Smooth muscle cell (in vitro differentiated cells): ENCODE results near the gene FAM24B. TPM values are rescaled to one million over a fixed set of nuclear protein-coding genes. Genes with fewer than 3 reads are reported as not detected.
"Not testable (repeated sequence)": the region's sequence is repeated elsewhere in the genome, so short reads cannot be mapped to it uniquely, and the experiment has no call there.

Source experiments
- DNase-seq: peaks from one replicate; lab custom pipeline; 2025; ENCODE audit not compliant: unreplicated experiment; lab: John Stamatoyannopoulos, UW
- H2AFZ ChIP-seq: fragments of 200-600 bp; sonication (generic); 2 replicates; pipeline ENCODE4 v1.6.0; 2016; ENCODE audit warnings: antibody characterized with exemption, low read depth, mild to moderate bottlenecking
- H3F3A ChIP-seq: fragments of 200-600 bp; sonication (generic); 2 replicates; pipeline ENCODE4 v1.6.0; 2017; ENCODE audit warnings: antibody characterized with exemption, low read depth
- H3K27ac ChIP-seq: fragments of 200-600 bp; sonication (generic); 2 replicates; pipeline ENCODE4 v1.5.1; 2016; ENCODE audit warnings: low read depth, mild to moderate bottlenecking
- H3K27me3 ChIP-seq: fragments of 200-600 bp; sonication (generic); 2 replicates; pipeline ENCODE4 v1.6.1; 2016; ENCODE audit warnings: low read depth, mild to moderate bottlenecking
- H3K36me3 ChIP-seq: fragments of 200-600 bp; sonication (generic); 2 replicates; pipeline ENCODE4 v1.5.1; 2016; ENCODE audit warnings: low read depth
- H3K4me1 ChIP-seq: fragments of 200-600 bp; sonication (generic); 2 replicates; pipeline ENCODE4 v1.5.1; 2016; ENCODE audit warnings: low read depth
- H3K4me2 ChIP-seq: fragments of 200-600 bp; sonication (generic); 2 replicates; pipeline ENCODE4 v1.6.0; 2016; ENCODE audit warnings: mild to moderate bottlenecking
- H3K4me3 ChIP-seq: fragments of 200-600 bp; sonication (generic); 2 replicates; pipeline ENCODE4 v1.5.1; 2016; ENCODE audit warnings: mild to moderate bottlenecking
- H3K79me2 ChIP-seq: fragments of 200-600 bp; sonication (generic); 2 replicates; pipeline ENCODE4 v1.6.0; 2016; ENCODE audit warnings: low read depth, mild to moderate bottlenecking
- H3K9ac ChIP-seq: fragments of 200-600 bp; sonication (generic); 2 replicates; pipeline ENCODE4 v1.6.0; 2016; ENCODE audit warnings: low read depth
- H3K9me3 ChIP-seq: fragments of 200-600 bp; sonication (generic); replicated peaks from 2 replicates; pipeline ENCODE4 v1.5.1; 2016; ENCODE audit warnings: low read depth
- H4K20me1 ChIP-seq: fragments of 200-600 bp; sonication (generic); 2 replicates; pipeline ENCODE4 v1.6.0; 2016; ENCODE audit warnings: low read depth
- WGBS: methylation state at CpG from one replicate; pipeline ENCODE4 v1.1.7; 2016; ENCODE audit warnings: low lambda C conversion rate; 5-methylcytosine and 5-hydroxymethylcytosine counted together
- polyA plus RNA-seq: library from polyadenylated mRNA; unstranded; fragments of >200 nt; fragmentation: Nextera tagmentation; extraction: Ambion mirVana; gene quantifications from 2 replicates; pipeline ENCODE4 v1.2.1, GENCODE V29; 2016
- total RNA-seq: library from RNA; depleted of rRNA; stranded (reverse); fragments of >200 nt; gene quantifications from 2 replicates; pipeline ENCODE4 v1.2.3, GENCODE V29; 2014
- TF ChIP-seq, protein P1 (sequence below): fragments of 200-600 bp; sonication (generic); IDR thresholded peaks from 2 replicates; pipeline ENCODE4 v1.5.1; 2017; ENCODE audit warnings: borderline replicate concordance, mild to moderate bottlenecking, antibody characterized with exemption; ENCODE audit not compliant: insufficient read depth, poor library complexity, severe bottlenecking

Gene FAM24B
- total and polyA plus RNA-seq, 2 experiments from 2014 or later, result not detected

- no peak for DNase-seq
- no peak overlapping the region for H3K9ac ChIP-seq
- TF ChIP-seq, protein P1, sequence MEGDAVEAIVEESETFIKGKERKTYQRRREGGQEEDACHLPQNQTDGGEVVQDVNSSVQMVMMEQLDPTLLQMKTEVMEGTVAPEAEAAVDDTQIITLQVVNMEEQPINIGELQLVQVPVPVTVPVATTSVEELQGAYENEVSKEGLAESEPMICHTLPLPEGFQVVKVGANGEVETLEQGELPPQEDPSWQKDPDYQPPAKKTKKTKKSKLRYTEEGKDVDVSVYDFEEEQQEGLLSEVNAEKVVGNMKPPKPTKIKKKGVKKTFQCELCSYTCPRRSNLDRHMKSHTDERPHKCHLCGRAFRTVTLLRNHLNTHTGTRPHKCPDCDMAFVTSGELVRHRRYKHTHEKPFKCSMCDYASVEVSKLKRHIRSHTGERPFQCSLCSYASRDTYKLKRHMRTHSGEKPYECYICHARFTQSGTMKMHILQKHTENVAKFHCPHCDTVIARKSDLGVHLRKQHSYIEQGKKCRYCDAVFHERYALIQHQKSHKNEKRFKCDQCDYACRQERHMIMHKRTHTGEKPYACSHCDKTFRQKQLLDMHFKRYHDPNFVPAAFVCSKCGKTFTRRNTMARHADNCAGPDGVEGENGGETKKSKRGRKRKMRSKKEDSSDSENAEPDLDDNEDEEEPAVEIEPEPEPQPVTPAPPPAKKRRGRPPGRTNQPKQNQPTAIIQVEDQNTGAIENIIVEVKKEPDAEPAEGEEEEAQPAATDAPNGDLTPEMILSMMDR, result no peak
- H2AFZ ChIP-seq, result no peak overlapping the region
- H3K36me3 ChIP-seq, result no peaks in the 10 kb centered on the region
- H3K27ac ChIP-seq, result no peak overlapping the region
- H3K4me1 ChIP-seq, result no peaks in the 10 kb centered on the region
- no peak overlapping the region for H3K4me2 ChIP-seq
- 89% methylated on average over 1 of the region's 1 CpG for WGBS
- H4K20me1 ChIP-seq, result no peaks in the 10 kb centered on the region
- H3K79me2 ChIP-seq, result no peaks in the 10 kb centered on the region
- H3F3A ChIP-seq, result no peaks in the 10 kb centered on the region
- no peak overlapping the region for H3K4me3 ChIP-seq
- H3K9me3 ChIP-seq, result no peaks in the 10 kb centered on the region
- no peaks in the 10 kb centered on the region for H3K27me3 ChIP-seq
These were observed 19.9 kb downstream of the FAM24B start for GRCh38 chr10:122859527-122859926.

DNA sequence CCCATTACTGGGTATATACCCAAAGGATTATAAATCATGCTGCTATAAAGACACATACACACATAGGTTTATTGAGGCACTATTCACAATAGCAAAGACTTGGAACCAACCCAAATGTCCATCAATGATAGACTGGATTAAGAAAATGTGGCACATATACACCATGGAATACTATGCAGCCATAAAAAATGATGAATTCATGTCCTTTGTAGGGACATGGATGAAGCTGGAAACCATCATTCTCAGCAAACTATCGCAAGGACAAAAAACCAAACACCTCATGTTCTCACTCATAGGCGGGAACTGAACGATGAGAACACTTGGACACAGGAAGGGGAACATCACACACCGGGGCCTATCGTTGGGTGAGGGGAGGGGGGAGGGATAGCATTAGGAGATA lies 21.3 kb downstream of the FAM24B start:
- H3K36me3 ChIP-seq, H4K20me1 ChIP-seq, H3K79me2 ChIP-seq, H2AFZ ChIP-seq, H3K4me1 ChIP-seq, H3K4me2 ChIP-seq, H3K4me3 ChIP-seq, H3F3A ChIP-seq, DNase-seq, H3K9me3 ChIP-seq, H3K27me3 ChIP-seq, H3K9ac ChIP-seq, H3K27ac ChIP-seq: not testable (repeated sequence)
- 97% methylated on average over 5 of the region's 5 CpGs for WGBS

GRCh38 chr10:122856902-122857301 lies 22.5 kb downstream of the FAM24B start:
- H3K4me3 ChIP-seq, result no peak overlapping the region
- no peaks in the 10 kb centered on the region for H4K20me1 ChIP-seq
- no peak for DNase-seq
- WGBS, result 97% methylated on average over 1 of the region's 1 CpG
- no peaks in the 10 kb centered on the region for H3K27me3 ChIP-seq
- H3K4me2 ChIP-seq, result no peak overlapping the region
- no peak overlapping the region for H2AFZ ChIP-seq
- H3K9me3 ChIP-seq, result no peaks in the 10 kb centered on the region
- no peaks in the 10 kb centered on the region for H3F3A ChIP-seq
- H3K36me3 ChIP-seq, result no peaks in the 10 kb centered on the region
- H3K4me1 ChIP-seq, result no peaks in the 10 kb centered on the region
- TF ChIP-seq, protein P1, result no peak
- H3K9ac ChIP-seq, result no peak overlapping the region
- H3K27ac ChIP-seq, result no peak overlapping the region
- no peaks in the 10 kb centered on the region for H3K79me2 ChIP-seq

GRCh38 chr10:122855745-122856144 lies 23.6 kb downstream of the FAM24B start:
- H3K9me3 ChIP-seq, result no peaks in the 10 kb centered on the region
- WGBS, result 86% methylated on average over 3 of the region's 3 CpGs
- H3K4me1 ChIP-seq, result no peaks in the 10 kb centered on the region
- H3K36me3 ChIP-seq, result no peaks in the 10 kb centered on the region
- no peak for DNase-seq
- no peak overlapping the region for H3K27ac ChIP-seq
- H2AFZ ChIP-seq, result no peak overlapping the region
- no peaks in the 10 kb centered on the region for H3K27me3 ChIP-seq
- H3K4me2 ChIP-seq, result no peak overlapping the region
- no peak overlapping the region for H3K9ac ChIP-seq
- H3K79me2 ChIP-seq, result no peaks in the 10 kb centered on the region
- H3K4me3 ChIP-seq, result no peak overlapping the region
- H4K20me1 ChIP-seq, result no peaks in the 10 kb centered on the region
- TF ChIP-seq, protein P1, result no peak
- no peaks in the 10 kb centered on the region for H3F3A ChIP-seq
